Sigmoid colon (tissue), 4 donors: ENCODE results near the gene IQCM.

ENCODE experiments used
- CTCF ChIP-seq, 4 experiments: fragments of 450-650 bp in 3 of 4; fragments of 200-600 bp in 1 of 4; IDR thresholded peaks; one replicate each; pipeline ENCODE4 v1.5.1; 2016 to 2019; ENCODE audit warnings: antibody characterized with exemption in 4 of 4, mild to moderate bottlenecking in 3 of 4, moderate library complexity in 2 of 4
- POLR2AphosphoS5 ChIP-seq, 4 donors: sonication (generic); formaldehyde crosslinking; IDR thresholded peaks; one replicate each; pipeline ENCODE4 v1.6.1; 2017; ENCODE audit warnings: antibody characterized with exemption in 4 of 4

- TF ChIP-seq POLR2AphosphoS5 (IDR thresholded peaks at IDR 0.05): no peak
- no peak for TF ChIP-seq CTCF (IDR thresholded peaks at IDR 0.05)
Measured at GRCh38 chr4:149711593-149712365, 103.9 kb downstream of the IQCM start.
